ENCODE data around the gene CBX8. TPM values are rescaled to one million over a fixed set of nuclear protein-coding genes. Genes with fewer than 3 reads are reported as not detected.

The CBX8 gene
- total and polyA plus RNA-seq, 2 of the 13 experiments (the other 11 are each of a cell fraction or from before 2014, with no cell fraction given), result 0.34 to 12.6 TPM

DNA sequence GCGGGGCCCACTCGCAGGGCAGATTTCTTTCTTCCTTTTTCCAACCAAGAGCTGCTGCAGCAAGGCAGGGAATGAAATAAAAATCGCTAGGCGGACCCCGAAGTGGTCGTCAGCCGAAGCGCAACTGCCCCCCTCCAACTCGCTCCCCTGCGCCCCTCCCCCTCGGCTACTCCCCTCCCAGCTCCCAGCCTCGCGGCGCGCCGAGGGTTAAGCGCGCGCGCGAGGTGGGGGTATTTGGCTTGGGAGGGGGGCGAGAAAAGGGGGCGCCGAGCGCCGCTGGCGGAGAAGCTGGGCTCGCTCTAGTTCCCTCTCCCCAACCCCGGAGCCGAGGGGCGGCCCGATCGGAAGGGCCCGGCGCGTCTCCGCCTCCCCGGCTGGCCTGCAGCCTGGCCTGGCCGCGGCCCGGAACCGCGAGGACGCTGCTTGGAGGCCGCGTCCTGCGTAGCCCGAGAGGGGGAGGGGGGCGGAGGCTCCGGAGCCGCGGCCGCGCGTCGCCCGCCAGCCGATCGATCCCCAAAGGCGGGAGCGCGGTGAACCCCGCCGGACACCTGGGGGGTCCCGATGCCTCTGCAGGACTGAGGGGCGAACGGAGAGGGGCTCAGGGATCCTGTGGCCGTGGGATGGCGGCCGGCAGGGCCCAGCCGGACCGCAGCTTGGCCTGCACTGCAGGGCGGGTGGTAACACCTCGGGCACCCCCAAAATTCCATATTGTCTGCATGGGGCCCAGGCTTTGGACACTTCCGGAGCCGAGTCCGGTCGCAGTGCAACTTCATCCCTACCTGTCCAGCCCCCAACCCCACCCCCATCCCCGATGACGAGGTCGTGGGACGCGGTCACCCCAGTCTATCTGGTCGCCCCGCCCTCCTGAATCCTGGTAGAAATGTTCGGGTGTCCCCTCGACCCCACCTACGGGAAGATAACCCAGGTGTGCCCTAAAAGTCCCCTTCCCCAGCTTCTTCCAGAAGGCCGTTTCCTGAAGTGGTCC is 47.2 kb upstream of the CBX8 start (continued):
- TF ChIP-seq TRIM22 (IDR thresholded peaks at IDR 0.05), result no peak
- TF ChIP-seq RAD51 (IDR thresholded peaks at IDR 0.05; ENCODE audit: borderline replicate concordance), result no peak
- TF ChIP-seq HOXD1 (CRISPR knock-in tag; IDR thresholded peaks at IDR 0.05), result 0 out of 2 replicates have a peak, but pooled peaks have one; percentile 61
- TF ChIP-seq RNF2 (conservative IDR thresholded peaks at IDR 0.05; ENCODE audit: low read depth), result peak; percentile 86
- peak; percentile 63; the same call in 1 of the 2 replicates for TF ChIP-seq ZNF703 (CRISPR knock-in tag; IDR thresholded peaks at IDR 0.05; ENCODE audit: borderline replicate concordance)
- TF ChIP-seq HINFP (CRISPR knock-in tag; IDR thresholded peaks at IDR 0.05; ENCODE audit: low read depth), result peak; percentile 76; the same call in 1 of the 2 replicates
- no peak for TF ChIP-seq ZNF513 (CRISPR knock-in tag; conservative IDR thresholded peaks at IDR 0.05)
- TF ChIP-seq ZNF333 (CRISPR knock-in tag; IDR thresholded peaks at IDR 0.05; ENCODE audit: borderline replicate concordance), result peak; percentile 67; the same call in 1 of the 2 replicates
- TF ChIP-seq PAF1 (CRISPR knock-in tag; IDR thresholded peaks at IDR 0.05), result no peak
- peak; percentile 86 for TF ChIP-seq SRY (CRISPR knock-in tag; IDR thresholded peaks at IDR 0.05)
- TF ChIP-seq, protein P1, sequence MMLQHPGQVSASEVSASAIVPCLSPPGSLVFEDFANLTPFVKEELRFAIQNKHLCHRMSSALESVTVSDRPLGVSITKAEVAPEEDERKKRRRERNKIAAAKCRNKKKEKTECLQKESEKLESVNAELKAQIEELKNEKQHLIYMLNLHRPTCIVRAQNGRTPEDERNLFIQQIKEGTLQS (CRISPR knock-in tag; IDR thresholded peaks at IDR 0.05), result peak; percentile 23
- TF ChIP-seq KDM5A (IDR thresholded peaks at IDR 0.05; ENCODE audit: borderline replicate concordance, low read length), result no peak
- peak; percentile 84; the same call in 1 of the 2 replicates for TF ChIP-seq ZNF414 (CRISPR knock-in tag; IDR thresholded peaks at IDR 0.05)
- no peak for TF ChIP-seq MIER3 (CRISPR knock-in tag; IDR thresholded peaks at IDR 0.05; ENCODE audit: borderline replicate concordance)
- peak; percentile 45; the same call in 1 of the 2 replicates for TF ChIP-seq ZNF784 (CRISPR knock-in tag; IDR thresholded peaks at IDR 0.05; ENCODE audit: borderline replicate concordance)
- TF ChIP-seq ZBTB26 (CRISPR knock-in tag; IDR thresholded peaks at IDR 0.05; ENCODE audit: borderline replicate concordance), result no peak
- TF ChIP-seq ONECUT2 (CRISPR knock-in tag; IDR thresholded peaks at IDR 0.05), result peak; percentile 93
- TF ChIP-seq MYC (CRISPR knock-in tag; IDR thresholded peaks at IDR 0.05; ENCODE audit: borderline replicate concordance), result peak; percentile 69; the same call in 1 of the 2 replicates
- TF ChIP-seq HOXA3 (CRISPR knock-in tag; IDR thresholded peaks at IDR 0.05), result peak; percentile 88
- peak; percentile 76; the same call in 1 of the 2 replicates for TF ChIP-seq ZNF788 (CRISPR knock-in tag; IDR thresholded peaks at IDR 0.05; ENCODE audit: borderline replicate concordance)

Data from HepG2 (cell line).